ENCODE data around the gene KPNA6. TPM values are rescaled to one million over a fixed set of nuclear protein-coding genes. Genes with fewer than 3 reads are reported as not detected.

Gene KPNA6
- total and polyA plus RNA-seq, 2 donors from 2014 or later: 10.6 to 66.9 TPM

GRCh38 chr1:32215629-32216480 lies 108.0 kb downstream of the KPNA6 start:
- Histone ChIP-seq H3K36me3 (ENCODE audit: control insufficient read depth in 2 of 3, insufficient read depth in 3 of 3, low read length in 3 of 3) (peaks cover 2 to 36% (median 13%) of the 10 kb centered on the region in 3 donors), H3K9me3 (ENCODE audit: control insufficient read depth in 2 of 3, insufficient read depth in 1 of 3, low read length in 3 of 3) (no peaks in the 10 kb centered on the region), H3K9ac (ENCODE audit: low read length in 3 of 3) (no peak overlapping the region), H3K4me1 (ENCODE audit: control insufficient read depth in 2 of 3, insufficient read depth in 2 of 3, low read depth in 1 of 3, low read length in 3 of 3) (peaks cover 0 to 7% (median 7%) of the 10 kb centered on the region in 3 donors), H3K4me3 (ENCODE audit: low read length in 3 of 3) (no peak overlapping the region), H3K27ac (ENCODE audit: low read depth in 2 of 2, low read length in 2 of 2) (no peak overlapping the region), H3K27me3 (ENCODE audit: control insufficient read depth, insufficient read depth, low read length) (no peaks in the 10 kb centered on the region)
- DNase-seq (peak in 3 of 5 donors; percentile 58 to 84 (median 70)), FAIRE-seq (no peak)
- TF ChIP-seq CTCF (IDR thresholded peaks at IDR 0.05; ENCODE audit: borderline replicate concordance, extremely low read depth, insufficient read depth): peak; percentile 76
- intact Hi-C loops (cut with DNase I): no loop called here

DNA sequence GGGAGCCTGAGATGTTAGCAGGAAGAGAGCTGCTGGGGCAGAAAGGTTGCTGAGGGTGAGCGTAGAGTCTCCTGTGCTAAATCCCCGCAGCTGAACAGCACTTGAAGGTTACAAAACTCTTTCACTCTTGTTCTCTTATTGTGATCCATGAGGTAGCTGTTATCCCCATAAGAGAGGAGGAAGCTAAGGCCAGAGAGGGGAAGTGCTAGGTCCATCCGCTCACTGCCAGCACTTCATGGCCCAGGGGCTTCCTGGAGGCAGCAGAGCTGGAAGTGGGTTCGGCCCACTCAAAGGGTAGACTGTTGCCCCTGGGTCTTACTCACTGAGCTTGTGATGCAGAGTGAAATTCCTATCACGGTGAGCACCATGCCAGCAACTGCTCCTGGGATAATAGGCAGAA lies 108.7 kb downstream of the KPNA6 start:
- H3K4me1 ChIP-seq (ENCODE audit: control insufficient read depth in 2 of 3, insufficient read depth in 2 of 3, low read depth in 1 of 3, low read length in 3 of 3): peaks cover 5 to 15% (median 12%) of the 10 kb centered on the region in 3 donors
- no peak for TF ChIP-seq CTCF (IDR thresholded peaks at IDR 0.05; ENCODE audit: borderline replicate concordance, extremely low read depth, insufficient read depth)
- H3K4me3 ChIP-seq (ENCODE audit: low read length in 3 of 3): no peak overlapping the region
- H3K9me3 ChIP-seq (ENCODE audit: control insufficient read depth in 2 of 3, insufficient read depth in 1 of 3, low read length in 3 of 3): no peaks in the 10 kb centered on the region
- no peak overlapping the region for H3K9ac ChIP-seq (ENCODE audit: low read length in 3 of 3)
- H3K27me3 ChIP-seq (ENCODE audit: control insufficient read depth, insufficient read depth, low read length): no peaks in the 10 kb centered on the region
- peaks cover 2 to 36% (median 13%) of the 10 kb centered on the region in 3 donors for H3K36me3 ChIP-seq (ENCODE audit: control insufficient read depth in 2 of 3, insufficient read depth in 3 of 3, low read length in 3 of 3)
- intact Hi-C loops (cut with DNase I): no loop called here
- no peak for FAIRE-seq
- no peak for DNase-seq
- H3K27ac ChIP-seq (ENCODE audit: low read depth in 2 of 2, low read length in 2 of 2): no peak overlapping the region

DNA sequence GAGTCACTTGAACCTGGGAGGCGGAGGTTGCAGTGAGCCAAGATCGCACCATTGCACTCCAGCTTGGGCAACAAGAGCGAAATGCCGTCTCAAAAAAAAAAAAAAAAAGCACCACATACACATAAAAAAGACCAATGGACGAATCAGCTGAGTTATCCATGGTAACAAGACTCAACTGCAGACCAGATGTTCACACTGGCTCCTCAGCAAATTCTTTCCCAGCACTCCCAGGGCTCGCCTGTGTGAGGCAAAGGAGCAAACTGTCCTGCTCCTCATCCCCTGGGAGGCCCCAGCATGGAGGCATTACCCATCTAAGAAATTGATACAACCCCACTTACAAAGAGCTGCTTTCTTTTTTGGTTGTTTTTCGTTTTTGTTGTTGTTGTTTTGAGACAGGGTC lies 111.2 kb downstream of the KPNA6 start:
- Histone ChIP-seq H3K27me3 (ENCODE audit: control insufficient read depth, insufficient read depth, low read length) (no peaks in the 10 kb centered on the region), H3K9ac (ENCODE audit: low read length in 3 of 3) (no peak overlapping the region), H3K36me3 (ENCODE audit: control insufficient read depth in 2 of 3, insufficient read depth in 3 of 3, low read length in 3 of 3) (peaks cover 2 to 36% (median 16%) of the 10 kb centered on the region in 3 donors), H3K27ac (ENCODE audit: low read depth in 2 of 2, low read length in 2 of 2) (no peak overlapping the region), H3K4me3 (ENCODE audit: low read length in 3 of 3) (no peak overlapping the region), H3K4me1 (ENCODE audit: control insufficient read depth in 2 of 3, insufficient read depth in 2 of 3, low read depth in 1 of 3, low read length in 3 of 3) (peaks cover 6 to 27% (median 22%) of the 10 kb centered on the region in 3 donors), H3K9me3 (ENCODE audit: control insufficient read depth in 2 of 3, insufficient read depth in 1 of 3, low read length in 3 of 3) (no peaks in the 10 kb centered on the region)
- no peak for TF ChIP-seq CTCF (IDR thresholded peaks at IDR 0.05; ENCODE audit: borderline replicate concordance, extremely low read depth, insufficient read depth)
- intact Hi-C loops (cut with DNase I): no loop called here
- DNase-seq: no peak
- FAIRE-seq: no peak

Data from kidney (tissue), 14 donors.